Stimulated activated memory B cell treated with anti-CD40 and anti-IgM and Interleukin-4, amounts not matched to agents 10 μg/mL and 1 μg/mL and 100 μg/mL, for 72 hours (primary cell): Measurements from ENCODE around the gene CPXCR1.
"Not testable (repeated sequence)": the region's sequence is repeated elsewhere in the genome, so short reads cannot be mapped to it uniquely, and the experiment has no call there.

Experiments
- ATAC-seq: fragments of 150-1000 bp; cut with Tn5 transposase; 2 replicates; pipeline ENCODE4 v1.10.0; 2021
- H3K27ac Mint-ChIP-seq: one replicate; pipeline ENCODE4 v1.8.0; 2022; ENCODE audit warnings: mild to moderate bottlenecking, mixed read lengths
- H3K27me3 Mint-ChIP-seq: one replicate; pipeline ENCODE4 v1.8.0; 2022; ENCODE audit warnings: mixed read lengths
- H3K36me3 Mint-ChIP-seq: one replicate; pipeline ENCODE4 v1.8.0; 2022; ENCODE audit warnings: mixed read lengths
- H3K4me1 Mint-ChIP-seq: one replicate; pipeline ENCODE4 v1.8.0; 2022; ENCODE audit warnings: mixed read lengths
- H3K4me3 Mint-ChIP-seq: one replicate; pipeline ENCODE4 v1.8.0; 2022; ENCODE audit warnings: mild to moderate bottlenecking, moderate library complexity, mixed read lengths
- H3K9me3 Mint-ChIP-seq: one replicate; pipeline ENCODE4 v1.8.0; 2022; ENCODE audit warnings: mixed read lengths

CPXCR1 gene

DNA sequence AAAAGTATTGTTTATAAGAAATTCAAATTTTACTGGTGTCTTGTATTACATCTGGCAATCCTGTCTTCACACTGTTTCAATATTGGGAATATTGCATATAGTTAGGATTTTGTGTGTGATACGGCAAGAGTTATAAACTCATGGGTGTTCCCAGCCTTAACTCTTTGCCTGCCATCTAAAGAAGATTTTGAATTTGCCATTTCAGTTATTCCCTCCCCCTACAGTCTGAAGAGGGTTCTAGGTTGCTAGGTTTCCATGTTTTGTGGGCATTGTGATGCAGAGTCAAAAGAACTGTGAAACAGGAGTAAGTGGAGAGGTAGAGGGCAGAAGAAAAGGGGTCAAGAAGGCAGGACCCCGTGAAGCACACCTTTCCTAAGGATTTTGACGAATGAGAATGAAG is at the start of gene CPXCR1:
CPXCR1 (plus strand) TSS at position 301 of the 400 bp plus-strand sequence. CDS start 6,190 bp downstream, outside the sequence.
- no peak for ATAC-seq
- no peaks in the 10 kb centered on the region for H3K27me3 Mint-ChIP-seq
- H3K4me3 Mint-ChIP-seq: no peak within 1 kb of the TSS
- H3K27ac Mint-ChIP-seq: no peak within 1 kb of the TSS
- H3K9me3 Mint-ChIP-seq: no peaks in the 10 kb centered on the region
- H3K36me3 Mint-ChIP-seq: no peaks in the 10 kb centered on the region
- H3K4me1 Mint-ChIP-seq: no peaks in the 10 kb centered on the region

- Mint-ChIP-seq H3K27me3 (no peaks in the 10 kb centered on the region), H3K36me3 (no peaks in the 10 kb centered on the region), H3K27ac (no peak overlapping the region)
Observed at GRCh38 chrX:88735835-88736234, 11.2 kb upstream of the CPXCR1 start.

DNA sequence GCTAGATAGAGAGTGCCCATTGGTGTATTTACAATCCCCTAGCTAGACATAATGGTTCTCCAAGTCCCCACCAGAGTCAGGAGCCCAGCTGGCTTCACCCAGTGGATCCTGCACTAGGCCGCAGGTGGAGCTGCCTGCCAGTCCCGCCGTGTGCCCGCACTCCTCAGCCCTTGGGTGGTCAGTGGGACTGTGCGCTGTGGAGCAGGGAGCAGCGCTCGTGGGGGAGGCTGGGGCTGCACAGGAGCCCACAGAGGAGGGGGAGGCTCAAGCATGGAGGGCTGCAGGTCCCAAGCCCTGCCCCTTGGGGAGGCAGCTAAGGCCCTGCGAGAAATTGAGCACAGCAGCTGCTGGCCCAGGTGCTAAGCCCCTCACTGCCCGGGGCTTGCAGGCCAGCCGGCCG is 810 bp upstream of the CPXCR1 start:
- not testable (repeated sequence) for H3K27me3 Mint-ChIP-seq, H3K4me1 Mint-ChIP-seq, H3K4me3 Mint-ChIP-seq, ATAC-seq, H3K27ac Mint-ChIP-seq, H3K36me3 Mint-ChIP-seq, H3K9me3 Mint-ChIP-seq

More at GRCh38 chrX:88735835-88736234, 11.2 kb upstream of the CPXCR1 start:
- ATAC-seq: no peak
- Mint-ChIP-seq H3K4me1 (no peaks in the 10 kb centered on the region), H3K9me3 (peaks cover 5% of the 10 kb centered on the region), H3K4me3 (no peak overlapping the region)

DNA sequence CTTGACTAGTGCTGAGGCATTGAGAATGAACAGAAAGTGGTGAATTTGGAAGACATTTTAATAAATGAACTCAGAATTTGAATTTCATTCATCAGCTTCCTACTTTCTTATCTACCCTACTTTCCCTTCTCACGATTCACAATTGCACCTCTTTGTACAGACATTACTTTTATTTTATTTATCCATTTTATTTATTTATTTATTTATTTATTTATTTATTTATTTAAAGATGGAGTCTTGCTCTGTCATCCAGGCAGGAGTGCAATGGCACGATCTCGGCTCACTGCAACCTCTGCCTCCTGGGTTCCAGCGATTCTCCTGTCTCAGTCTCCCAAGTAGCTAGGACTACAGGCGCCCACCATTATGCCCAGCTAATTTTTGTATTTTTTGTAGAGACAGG is 5.3 kb downstream of the CPXCR1 start:
- H3K9me3 Mint-ChIP-seq, H3K36me3 Mint-ChIP-seq, H3K4me3 Mint-ChIP-seq, H3K4me1 Mint-ChIP-seq, ATAC-seq, H3K27me3 Mint-ChIP-seq, H3K27ac Mint-ChIP-seq: not testable (repeated sequence)

DNA sequence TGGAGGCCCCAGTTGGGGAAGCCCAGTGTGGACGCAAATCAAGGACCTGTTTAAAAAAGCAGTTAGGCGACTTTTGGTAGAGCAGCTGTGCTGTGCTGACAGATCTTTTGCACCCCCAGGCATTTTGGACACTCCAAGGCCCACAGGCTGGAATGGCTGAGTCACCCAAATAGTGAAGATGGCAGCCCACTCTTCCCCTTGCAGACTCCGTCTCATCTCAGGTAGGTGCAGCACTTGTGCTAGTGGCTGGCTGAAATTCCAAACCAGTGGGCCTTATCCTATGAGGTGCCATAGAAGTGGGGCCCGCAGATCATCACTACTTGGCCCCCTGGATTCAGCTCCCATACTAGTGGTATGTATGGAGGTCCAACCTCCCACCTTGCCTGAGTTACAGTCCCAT is 42.8 kb downstream of the CPXCR1 start:
- Mint-ChIP-seq H3K4me3 (no peak overlapping the region), H3K9me3 (peaks cover 8% of the 10 kb centered on the region), H3K27ac (no peak overlapping the region), H3K36me3 (no peaks in the 10 kb centered on the region), H3K27me3 (no peaks in the 10 kb centered on the region), H3K4me1 (no peaks in the 10 kb centered on the region)
- ATAC-seq: no peak
